ENCODE data around the gene MTCL3.

Gene MTCL3

GRCh38 chr6:127464161-127464880, 54.8 kb downstream of the MTCL3 start (continued):
- TF ChIP-seq ZBTB10 (CRISPR knock-in tag; IDR thresholded peaks at IDR 0.05; ENCODE audit: borderline replicate concordance) (no peak), CREB1 (IDR thresholded peaks at IDR 0.05) (no peak), CREB1 (CRISPR knock-in tag; IDR thresholded peaks at IDR 0.05) (no peak), ZNF562 (CRISPR knock-in tag; IDR thresholded peaks at IDR 0.05; ENCODE audit: borderline replicate concordance) (no peak), ZNF326 (CRISPR knock-in tag; IDR thresholded peaks at IDR 0.05; ENCODE audit: borderline replicate concordance) (no peak), ZFX (CRISPR knock-in tag; IDR thresholded peaks at IDR 0.05; ENCODE audit: low read depth) (no peak), PLSCR1 (CRISPR knock-in tag; IDR thresholded peaks at IDR 0.05; ENCODE audit: borderline replicate concordance) (no peak)

- POLR2A ChIA-PET: no interaction called here
- in situ Hi-C loops (cut with HindIII; ENCODE audit: extremely low pct_ligation_motif_present, low pct_unique_long_range_greater_than_20kb) (loop anchor here (5.0 kb wide), 1 partner anchor 79 kb away; no protein-coding TSS in a partner anchor), intact Hi-C loops (cut with micrococcal nuclease; ENCODE audit: unreplicated experiment) (loop anchor here (10.0 kb wide), 1 partner anchor 1272 kb away; no protein-coding TSS in a partner anchor)
- H2AFZ ChIP-seq (ENCODE audit: low read length): no peak overlapping the region
- peaks cover 5% of the 10 kb centered on the region for H3K4me1 ChIP-seq (ENCODE audit: insufficient read depth, low read length)
- 35% methylated on average over 5 of the region's 5 CpGs for WGBS (ENCODE audit: low lambda C conversion rate)
- H3K9me3 ChIP-seq (ENCODE audit: low read length): no peaks in the 10 kb centered on the region
- H3K79me2 ChIP-seq (ENCODE audit: insufficient read depth, low read length): no peaks in the 10 kb centered on the region
- no peak for TF ChIP-seq LRRFIP1 (CRISPR knock-in tag; conservative IDR thresholded peaks at IDR 0.05)
- no peak for TF ChIP-seq SMAD1 (CRISPR knock-in tag; IDR thresholded peaks at IDR 0.05; ENCODE audit: borderline replicate concordance, low read depth)
- TF ChIP-seq ZNF782 (CRISPR knock-in tag; IDR thresholded peaks at IDR 0.05; ENCODE audit: borderline replicate concordance): no peak
- TF ChIP-seq SIN3A (IDR thresholded peaks at IDR 0.05; ENCODE audit: borderline replicate concordance, low read depth, low read length): no peak
- no peak for TF ChIP-seq GATAD2A (CRISPR knock-in tag; IDR thresholded peaks at IDR 0.05)
- no peak for TF ChIP-seq RAD51 (IDR thresholded peaks at IDR 0.05; ENCODE audit: borderline replicate concordance)
- no peak for TF ChIP-seq USF2 (IDR thresholded peaks at IDR 0.05; ENCODE audit: low read depth, low read length)
- no peak for TF ChIP-seq USF2 (CRISPR knock-in tag; IDR thresholded peaks at IDR 0.05; ENCODE audit: borderline replicate concordance)
- H3K27me3 ChIP-seq (ENCODE audit: control insufficient read depth in 1 of 2, insufficient read depth in 2 of 2, low read length in 2 of 2): no peaks in the 10 kb centered on the region
- no peaks in the 10 kb centered on the region for H3K36me3 ChIP-seq (replicated peaks in 1 of 2; ENCODE audit: control insufficient read depth in 1 of 2, insufficient read depth in 2 of 2, low read length in 2 of 2)
- no peak for DNase-seq (ENCODE audit: low spot score)
- no peak overlapping the region for H3K27ac ChIP-seq (ENCODE audit: extremely low read length, insufficient read depth, low read length)
- no peak overlapping the region for H3K4me3 ChIP-seq (replicated peaks in 1 of 3; ENCODE audit: insufficient read depth in 1 of 3, low read depth in 2 of 3, low read length in 3 of 3)
- no peak overlapping the region for H3K4me2 ChIP-seq (ENCODE audit: low read depth, low read length)
- no peak for FAIRE-seq
- CTCF ChIA-PET (ENCODE audit: low intra/inter-chr PET ratio, low total read pairs): interaction anchor here (4.8 kb wide), 1 partner anchor 76 kb away, joined by 17 read pairs; no protein-coding TSS in a partner anchor
- no peak for ATAC-seq
- no peaks in the 10 kb centered on the region for H4K20me1 ChIP-seq (ENCODE audit: insufficient read depth, low read length)
- H3K9ac ChIP-seq (ENCODE audit: insufficient read depth, low read depth, low read length): no peak overlapping the region
- no TSS peak for BruUV-seq (replicated peaks)
These were observed 56.1 kb downstream of the MTCL3 start for GRCh38 chr6:127463056-127463455.

Measured in HepG2 (cell line).